NCI-H774 (cell line): Measurements from ENCODE around the gene RFXAP.

ENCODE experiments used
- DNase-seq: peaks from one replicate; lab custom pipeline; 2025; lab: John Stamatoyannopoulos, UW

The RFXAP gene

GRCh38 chr13:36817996-36818803, 822 bp upstream of the RFXAP start:
- no peak for DNase-seq

DNA sequence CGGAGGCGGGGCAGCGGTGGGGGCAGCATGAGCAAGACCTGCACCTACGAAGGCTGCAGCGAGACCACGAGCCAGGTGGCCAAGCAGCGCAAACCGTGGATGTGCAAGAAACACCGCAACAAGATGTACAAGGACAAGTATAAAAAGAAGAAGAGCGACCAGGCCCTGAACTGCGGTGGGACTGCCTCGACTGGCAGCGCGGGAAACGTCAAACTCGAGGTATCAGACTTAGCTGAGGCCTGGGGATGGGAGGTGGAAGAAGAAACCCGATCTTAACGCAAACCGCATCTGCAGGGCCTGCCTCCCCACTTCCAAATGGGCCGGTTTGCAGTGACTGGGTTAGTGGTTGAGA, 693 bp downstream of the RFXAP start:
- DNase-seq, result no peak

- DNase-seq, result no peak
These were observed 1.2 kb downstream of the RFXAP start for GRCh38 chr13:36820222-36820621.

DNA sequence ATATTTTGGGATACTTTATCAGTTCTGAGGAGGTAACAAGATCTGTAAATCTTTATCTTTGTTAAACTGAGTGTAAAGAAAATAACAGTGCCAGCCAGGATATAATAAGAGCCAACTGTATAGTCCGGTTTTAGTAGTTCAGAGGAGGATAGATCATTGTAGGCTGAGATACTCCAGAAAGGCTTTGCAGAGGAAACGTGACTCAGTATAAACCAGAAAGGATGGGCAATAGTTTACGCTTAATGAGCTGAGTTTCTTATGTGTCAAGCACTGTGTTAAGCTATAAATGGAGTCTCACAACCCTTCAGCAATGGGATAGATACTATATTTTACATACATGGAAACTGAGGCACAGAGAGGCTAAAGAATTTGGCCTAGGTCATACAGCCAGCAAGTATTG, 3.8 kb downstream of the RFXAP start:
- no peak for DNase-seq

DNA sequence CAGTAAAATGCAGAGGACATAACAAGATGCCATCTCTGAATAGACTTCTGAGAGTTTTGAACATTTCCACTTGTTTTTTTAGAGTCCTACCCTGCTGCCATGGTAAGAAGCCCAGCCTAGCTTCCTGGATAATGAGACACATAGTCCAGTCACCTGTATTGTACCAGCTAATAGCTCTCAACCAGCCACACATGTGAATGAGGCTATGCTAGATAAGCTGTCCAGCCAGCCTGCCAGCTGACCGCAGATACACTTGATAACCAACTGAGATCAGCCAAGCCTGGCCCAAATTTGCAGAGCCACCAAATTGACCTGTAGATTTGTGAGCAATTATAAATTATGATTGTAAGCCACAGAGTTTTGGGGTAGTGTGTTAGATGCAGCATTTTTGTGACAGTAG, 10.7 kb downstream of the RFXAP start:
- DNase-seq, result no peak

DNA sequence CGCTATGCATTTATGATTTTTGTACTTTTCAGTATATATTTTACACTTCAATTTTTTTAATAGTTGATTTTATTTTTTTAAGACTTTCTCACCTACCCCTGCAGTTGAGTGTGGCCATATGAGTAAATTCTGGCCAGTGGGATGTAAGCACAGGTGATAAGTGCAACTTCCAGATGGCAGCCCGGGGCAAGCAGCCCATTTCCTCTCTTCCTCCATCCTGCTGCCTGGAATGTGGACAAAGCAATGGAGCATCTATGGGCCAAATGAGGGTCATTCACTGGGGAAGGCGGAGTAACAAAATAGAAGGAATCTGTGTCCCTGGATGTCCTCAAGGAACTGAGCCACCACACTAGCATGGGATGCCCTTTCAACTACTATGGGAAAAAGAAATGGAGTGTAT, 12.3 kb downstream of the RFXAP start:
- no peak for DNase-seq

- no peak for DNase-seq
These were observed 15.3 kb downstream of the RFXAP start for GRCh38 chr13:36834299-36834698.

DNA sequence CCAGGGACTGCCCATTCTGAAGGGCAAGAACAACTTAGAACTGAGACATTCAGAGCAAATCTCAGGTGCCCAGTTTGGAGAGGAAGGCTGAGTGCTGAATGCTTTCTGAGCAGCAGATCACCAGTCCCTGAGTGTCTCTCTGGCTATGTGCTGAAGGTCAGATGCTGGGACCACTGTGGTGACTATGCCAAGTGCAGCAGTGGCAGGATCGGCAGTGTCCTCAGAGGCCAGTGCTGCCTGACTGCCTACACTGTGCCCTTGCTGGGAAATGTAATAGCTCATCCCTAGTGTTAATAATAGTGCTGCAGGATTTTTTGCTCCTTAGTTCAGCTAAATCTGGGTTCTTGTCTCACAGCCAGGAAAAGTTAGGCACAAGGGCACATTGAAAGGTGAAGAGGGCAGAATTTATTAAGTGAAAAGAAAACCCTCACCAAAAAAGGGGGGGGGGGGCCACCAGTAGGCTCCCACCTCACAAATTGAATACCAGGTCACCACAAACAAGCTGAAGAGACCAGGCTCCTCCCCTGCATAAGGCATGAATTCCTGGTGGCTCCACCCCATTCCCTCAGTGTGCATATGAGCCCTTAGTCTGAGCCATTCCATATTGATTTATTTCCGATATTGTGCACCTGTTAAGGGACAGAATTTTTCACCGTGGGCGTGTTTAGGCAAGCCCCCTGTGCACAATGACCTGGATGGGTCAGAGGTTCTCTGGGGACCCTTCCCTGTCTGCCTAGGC, 18.5 kb downstream of the RFXAP start:
- no peak for DNase-seq

- no peak for DNase-seq
These were observed 20.3 kb downstream of the RFXAP start for GRCh38 chr13:36839281-36839680.

DNA sequence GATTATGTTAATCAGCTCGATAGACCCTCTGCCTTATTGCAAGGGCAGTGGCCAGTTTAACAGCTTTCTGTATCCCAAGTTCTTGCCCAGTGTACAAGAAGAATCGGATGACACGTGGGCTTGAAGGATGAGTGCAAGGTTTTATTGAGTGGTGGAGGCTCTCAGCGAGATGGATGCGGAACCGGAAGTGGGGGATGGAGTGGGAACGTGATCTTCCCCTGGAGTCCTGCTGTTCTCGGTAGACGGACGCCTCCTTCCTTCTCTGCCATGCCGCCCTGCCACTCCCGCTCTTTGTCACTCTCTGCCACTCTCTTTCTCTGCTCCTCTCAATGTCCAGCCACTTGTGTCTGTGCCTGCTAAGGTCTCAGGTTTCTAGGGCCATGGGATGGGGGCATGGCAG, 21.0 kb downstream of the RFXAP start:
- no peak for DNase-seq

DNA sequence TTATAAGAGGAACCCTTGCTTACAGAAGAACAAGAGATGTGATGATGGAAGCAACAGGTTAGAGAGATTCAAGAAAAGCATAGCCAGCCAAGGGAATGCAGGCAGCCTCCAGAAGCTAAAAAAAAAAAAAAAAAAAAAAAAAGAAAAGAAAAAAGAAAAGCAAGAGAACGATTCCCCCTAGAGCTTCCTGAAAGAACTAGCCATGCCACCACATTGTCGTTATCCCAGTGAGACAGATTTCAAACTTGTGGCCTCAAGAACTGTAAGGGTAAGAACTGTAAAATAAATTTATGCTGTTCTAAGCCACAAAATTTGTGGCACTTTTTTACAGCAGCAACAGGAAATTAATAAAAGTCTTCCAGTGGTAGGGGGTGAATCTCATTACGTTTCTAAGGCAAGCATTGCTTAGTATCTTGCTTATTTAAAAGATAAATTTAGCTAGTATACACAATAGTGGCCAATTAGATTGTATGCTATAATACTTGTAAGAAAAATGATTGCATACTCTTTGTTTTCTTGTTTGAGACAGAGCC, 21.8 kb downstream of the RFXAP start:
- DNase-seq, result no peak

DNA sequence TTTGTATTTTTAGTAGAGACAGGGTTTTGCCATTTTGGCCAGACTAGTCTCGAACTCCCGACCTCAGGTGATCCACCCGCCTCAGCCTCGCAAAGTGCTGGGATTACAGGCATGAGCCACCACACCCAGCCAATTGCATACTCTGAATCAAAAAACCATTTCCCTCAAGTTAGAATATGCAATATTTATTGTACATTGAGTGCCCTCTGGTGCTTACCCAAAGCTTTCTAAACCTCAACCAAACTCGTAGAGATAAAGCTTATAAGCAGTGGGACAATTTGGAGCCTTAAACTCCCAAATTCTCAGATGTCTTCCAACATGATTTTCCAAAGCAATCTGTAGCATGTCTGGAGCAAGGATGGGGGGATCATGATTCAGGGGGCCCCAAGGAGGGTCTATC, 22.4 kb downstream of the RFXAP start:
- DNase-seq, result no peak

DNA sequence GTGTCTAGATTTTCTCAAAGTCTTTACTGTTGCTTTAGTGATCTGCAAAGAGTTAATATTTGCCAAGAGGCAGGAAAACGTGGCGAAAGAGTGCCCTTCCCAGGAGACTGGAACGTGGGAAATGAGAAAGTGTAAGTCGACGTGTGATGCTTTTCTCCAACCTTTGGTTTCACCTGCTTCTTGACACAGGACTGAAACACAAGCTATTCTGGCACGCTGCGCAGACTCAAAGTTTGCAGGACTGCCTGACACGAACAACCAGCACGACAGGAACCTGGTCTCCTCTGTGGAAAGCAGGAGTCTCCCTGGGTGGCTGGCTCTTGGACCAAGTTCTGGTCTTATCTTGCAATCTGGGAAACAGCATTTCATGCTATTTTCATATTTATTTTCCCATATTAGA, 28.6 kb downstream of the RFXAP start:
- DNase-seq, result no peak

GRCh38 chr13:36848199-36848982, 29.4 kb downstream of the RFXAP start:
- DNase-seq, result peak; percentile 60

- no peak for DNase-seq
These were observed 31.9 kb downstream of the RFXAP start for GRCh38 chr13:36850790-36851438.

GRCh38 chr13:36857253-36857652, 38.2 kb downstream of the RFXAP start:
- DNase-seq, result no peak

- peak; percentile 23 for DNase-seq
These were observed 39.3 kb downstream of the RFXAP start for GRCh38 chr13:36858290-36858689.

DNA sequence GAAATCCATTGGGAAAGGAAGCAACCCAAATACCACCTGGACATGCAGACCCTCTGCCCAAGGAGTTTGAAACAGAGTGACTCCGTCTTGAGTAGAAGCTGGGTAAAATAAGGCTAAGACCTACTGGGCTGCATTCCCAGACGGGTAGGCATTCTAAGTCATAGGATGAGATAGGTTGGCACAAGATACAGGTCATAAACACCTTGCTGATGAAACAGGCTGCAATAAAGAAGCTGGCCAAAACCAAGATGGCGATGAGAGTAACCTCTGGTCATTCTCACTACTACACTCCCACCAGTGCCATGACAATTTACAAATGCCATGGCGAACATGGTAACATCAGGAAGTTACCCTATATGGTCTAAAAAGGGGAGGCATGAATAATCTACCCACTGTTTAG, 40.2 kb downstream of the RFXAP start:
- no peak for DNase-seq

DNA sequence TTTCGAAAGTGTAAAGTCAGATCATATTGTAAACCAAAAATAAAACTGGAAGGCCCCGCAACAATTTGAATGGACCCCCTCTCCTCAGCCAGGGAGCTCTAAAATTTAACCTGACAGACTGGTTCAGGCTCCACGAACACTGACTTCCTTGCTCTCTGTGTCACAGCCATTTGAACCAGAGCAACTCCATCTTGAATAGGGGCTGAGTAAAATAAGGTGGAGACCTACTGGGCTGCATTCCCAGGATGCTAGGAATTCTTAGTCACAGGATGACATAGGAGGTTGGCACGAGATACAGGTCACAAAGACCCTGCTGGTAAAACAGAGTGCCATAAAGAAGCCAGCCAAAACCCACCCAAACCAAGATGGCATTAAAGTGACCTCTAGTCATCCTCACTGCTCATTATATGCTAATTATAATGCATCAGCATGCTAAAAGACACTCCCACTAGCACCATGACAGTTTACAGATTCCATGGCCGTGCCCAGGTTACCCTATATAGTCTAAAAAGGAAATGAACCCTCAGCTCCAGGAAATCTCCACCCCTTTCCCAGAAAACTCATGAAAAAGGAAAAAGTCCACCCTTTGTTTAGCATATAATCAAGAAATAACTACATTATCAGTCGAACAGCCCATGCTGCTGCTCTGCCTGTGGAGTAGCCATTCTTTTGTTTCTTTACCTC, 43.1 kb downstream of the RFXAP start:
- no peak for DNase-seq

- no peak for DNase-seq
These were observed 43.7 kb downstream of the RFXAP start for GRCh38 chr13:36862722-36863121.

DNA sequence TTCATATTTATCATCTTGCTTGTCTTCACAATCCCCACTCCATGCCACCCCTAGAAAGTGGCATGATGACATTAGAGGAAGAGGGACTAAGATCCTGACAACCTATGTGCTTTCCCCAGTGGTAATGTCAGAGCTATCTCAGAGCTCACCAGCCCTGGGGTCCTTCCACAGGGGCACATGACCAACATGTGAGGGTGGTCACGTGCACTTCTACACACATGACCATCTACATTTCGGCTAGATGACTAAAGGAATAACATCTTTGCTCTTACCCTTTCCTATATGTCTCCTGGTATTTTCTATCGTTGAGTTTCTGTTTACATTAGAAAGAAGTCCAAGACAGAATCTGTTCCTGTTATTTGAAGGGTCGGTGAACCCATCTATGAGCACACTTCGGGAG, 46.2 kb downstream of the RFXAP start:
- no peak for DNase-seq

DNA sequence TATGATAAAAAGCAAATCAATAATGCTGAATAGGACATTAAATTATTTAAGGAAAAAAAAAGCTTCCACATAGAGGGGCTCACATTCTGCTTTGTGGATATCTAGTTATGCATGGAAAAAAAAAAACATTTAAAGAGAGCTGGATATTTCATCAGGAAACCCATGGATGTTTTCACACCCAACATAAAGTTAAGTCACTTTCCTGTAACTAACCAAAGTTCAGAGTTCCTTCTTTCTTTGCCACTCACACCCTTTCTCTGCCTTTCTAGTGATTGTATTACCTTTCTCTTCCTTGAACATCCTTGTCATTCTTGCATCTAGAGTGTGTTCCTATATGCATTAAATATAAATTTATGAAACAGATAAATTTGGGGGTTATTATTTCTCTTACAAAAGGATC, 47.2 kb downstream of the RFXAP start:
- DNase-seq, result no peak
